G401.6 (cell line): ENCODE data around the gene SPINK13.
"Not testable (repeated sequence)": the region's sequence is repeated elsewhere in the genome, so short reads cannot be mapped to it uniquely, and the experiment has no call there.

ENCODE experiments used
- FAIRE-seq: peaks from 2 replicates; lab custom pipeline; 2012; peaks lifted over from hg19 to GRCh38; lab: Jason Lieb, UNC

Gene SPINK13, protein sequence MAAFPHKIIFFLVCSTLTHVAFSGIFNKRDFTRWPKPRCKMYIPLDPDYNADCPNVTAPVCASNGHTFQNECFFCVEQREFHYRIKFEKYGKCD

DNA sequence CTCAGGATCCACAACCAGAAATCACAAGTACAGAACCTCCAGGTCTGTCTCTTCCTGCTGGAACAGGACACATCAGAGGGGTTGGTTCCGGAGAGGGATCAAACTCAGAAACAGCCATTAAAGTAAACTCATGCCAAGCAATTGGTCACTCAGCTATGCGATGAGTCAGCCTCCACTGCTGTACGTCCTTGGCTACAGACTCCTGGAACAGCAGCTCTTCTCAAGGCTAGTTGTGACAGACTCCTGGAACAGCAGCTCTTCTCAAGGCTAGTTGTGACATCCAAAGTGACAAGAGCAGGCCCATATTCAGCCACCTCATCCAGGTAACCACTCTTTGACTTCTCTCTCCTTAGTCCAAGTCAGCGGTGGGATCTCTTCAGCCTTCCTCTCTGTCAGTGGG, at the start of gene SPINK13:
Gene SPINK13, plus strand, starts transcription at position 229 of the 400 bp plus-strand sequence. CDS start 1,279 bp downstream, outside the sequence.
- FAIRE-seq: no peak

DNA sequence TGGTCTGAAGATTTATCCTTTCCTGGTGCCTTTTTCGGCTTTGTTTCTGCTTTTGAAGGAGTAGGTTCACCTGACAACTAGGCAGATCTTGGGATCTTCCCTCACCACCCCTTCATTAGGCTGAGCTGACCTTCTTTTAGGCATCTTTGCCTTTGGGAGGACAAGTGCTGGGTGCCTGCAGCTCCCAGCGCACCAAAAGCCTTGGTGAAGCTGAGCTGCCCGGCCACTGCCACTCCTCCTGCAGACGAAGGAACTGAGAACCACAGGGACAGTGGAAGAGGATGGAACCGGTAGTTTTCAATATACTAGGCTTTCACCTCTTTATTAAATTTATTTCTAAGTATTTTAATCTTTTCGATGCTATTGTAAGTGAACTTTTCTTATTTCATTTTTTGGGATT, 47.1 kb upstream of the SPINK13 start:
- FAIRE-seq: no peak

DNA sequence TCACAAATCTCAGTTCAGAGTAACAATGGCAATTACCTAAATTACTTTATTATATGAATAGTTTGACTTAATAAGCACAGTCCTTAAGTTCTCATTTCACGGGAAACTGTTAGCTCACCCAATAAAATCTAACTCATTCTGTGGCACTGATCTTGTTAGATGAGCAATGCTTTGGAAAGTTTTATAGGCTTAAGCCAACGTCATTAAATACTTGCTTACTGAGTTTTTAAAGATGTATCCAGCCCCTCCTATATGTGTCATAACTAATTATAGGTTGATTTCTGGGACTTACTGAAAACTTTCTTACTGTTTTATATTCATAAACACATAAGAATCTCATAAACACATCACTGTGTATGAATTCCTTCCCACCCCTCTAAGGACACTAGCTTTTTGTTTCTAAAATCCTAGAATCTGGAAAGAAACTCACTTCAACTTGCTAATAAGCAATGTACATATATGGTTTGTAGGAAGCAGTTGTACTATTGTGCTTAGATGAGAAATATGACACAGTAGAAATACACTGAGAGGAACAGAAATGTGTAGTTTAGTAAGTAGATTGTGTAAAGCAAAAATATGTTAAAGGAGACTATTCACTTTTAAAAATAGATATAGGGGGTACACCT, 44.4 kb upstream of the SPINK13 start:
- no peak for FAIRE-seq

DNA sequence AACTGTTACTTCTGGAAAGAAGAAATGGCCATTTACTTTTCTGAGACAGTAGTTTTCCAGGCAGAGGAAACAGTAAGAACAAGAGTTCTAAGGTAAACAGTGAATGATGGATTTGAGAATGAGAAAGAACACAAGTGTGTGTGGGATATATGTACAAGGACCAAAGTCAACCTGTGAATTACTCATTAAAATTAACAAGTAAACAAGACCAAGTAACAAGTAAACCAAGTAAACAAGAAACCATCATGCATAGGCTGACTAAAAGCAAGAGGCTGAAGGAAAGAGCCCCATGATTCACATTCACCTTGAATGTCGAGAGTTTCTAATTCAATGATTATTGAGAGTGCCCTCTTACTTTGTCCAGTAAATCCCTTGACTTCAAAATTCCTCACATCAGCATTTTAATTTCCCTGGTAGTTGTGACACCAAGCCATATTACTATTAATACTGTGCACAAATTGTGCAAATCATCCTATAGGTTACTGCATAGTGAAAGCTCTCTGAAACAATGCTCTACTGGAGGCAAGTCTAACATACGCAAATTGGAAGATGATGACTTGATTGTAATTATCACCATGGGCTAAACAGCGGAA, 40.1 kb upstream of the SPINK13 start:
- no peak for FAIRE-seq

DNA sequence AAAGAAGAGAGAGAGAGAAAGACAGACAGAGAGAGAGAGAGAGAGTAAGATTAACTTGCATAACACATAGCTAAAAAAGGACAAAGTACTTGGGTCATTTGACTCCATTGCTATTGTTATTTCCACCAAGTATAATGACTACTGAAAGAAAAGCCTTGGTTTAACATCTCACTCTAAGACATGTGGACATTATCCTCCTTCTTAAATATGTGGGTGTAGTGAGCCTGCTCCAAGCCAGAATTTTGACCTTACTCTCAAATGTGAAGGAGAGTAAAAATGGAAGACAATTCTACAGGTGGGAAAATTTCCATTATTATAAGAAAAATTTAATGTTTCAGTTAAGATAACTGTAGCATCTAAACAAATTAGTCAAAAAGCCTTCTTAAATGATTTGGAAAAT, 38.8 kb upstream of the SPINK13 start:
- no peak for FAIRE-seq

DNA sequence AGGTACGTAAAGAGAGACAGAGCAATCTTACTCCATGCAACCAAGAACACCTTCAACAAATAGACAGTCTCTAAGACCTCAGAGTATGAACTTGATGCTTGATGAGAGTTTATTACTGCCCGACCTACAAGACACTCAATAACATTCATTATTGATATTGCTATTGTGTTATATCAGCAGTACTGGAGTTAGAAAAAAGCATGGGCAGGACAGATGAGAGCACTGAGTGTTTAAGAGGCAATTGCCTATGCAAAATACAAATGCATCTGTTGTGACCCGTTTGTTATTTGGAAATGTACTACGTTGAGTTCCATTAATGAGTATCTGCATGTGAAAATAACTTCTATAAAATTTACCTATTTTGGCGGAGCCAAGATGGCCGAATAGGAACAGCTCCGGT, 38.4 kb upstream of the SPINK13 start:
- no peak for FAIRE-seq

DNA sequence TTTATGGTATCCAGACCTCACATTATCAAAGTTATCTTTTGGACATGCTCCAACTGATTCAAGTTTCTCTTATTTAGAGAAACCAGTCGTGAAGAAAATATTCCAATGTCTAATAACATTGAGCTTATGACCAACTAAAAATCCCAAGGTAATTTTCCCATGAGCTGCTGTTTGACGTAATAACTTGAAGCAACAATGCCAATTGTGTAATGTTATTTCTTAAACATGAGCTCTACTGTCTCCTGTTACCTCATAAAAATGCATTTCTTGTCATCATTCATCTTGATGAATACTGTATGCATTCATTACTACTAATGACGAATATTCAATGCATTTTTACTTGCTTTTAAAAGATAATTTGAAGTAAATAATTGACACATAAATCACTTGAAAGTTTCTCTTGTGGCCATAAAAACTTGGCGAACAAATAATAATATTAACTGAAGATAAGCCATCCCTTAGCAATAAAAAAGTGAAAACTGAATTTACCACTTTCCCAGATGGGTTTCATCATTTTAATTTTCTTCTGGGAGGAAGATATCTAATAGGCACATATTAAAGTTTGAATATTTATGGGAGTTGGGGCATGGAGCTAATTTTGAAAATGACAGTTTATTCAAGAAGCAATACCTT, 30.7 kb upstream of the SPINK13 start:
- no peak for FAIRE-seq

DNA sequence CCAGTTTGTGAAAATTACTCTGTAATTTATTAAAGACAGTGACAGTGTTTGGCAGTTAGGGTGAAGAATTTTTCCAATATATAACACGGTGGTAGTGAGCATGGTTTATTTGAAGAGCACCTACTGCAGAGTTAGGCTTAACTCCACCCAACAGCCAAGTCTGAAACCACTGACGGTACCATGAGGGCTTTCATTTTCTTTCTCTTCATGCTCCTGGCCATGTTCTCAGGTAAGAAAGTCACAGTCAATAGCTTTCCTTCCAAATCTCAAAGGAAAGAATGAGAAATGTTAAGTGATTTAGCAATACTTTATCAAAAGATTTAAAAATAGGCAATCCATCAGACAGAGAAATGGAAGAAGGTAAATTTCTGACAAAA, 30.2 kb upstream of the SPINK13 start, which contains the start of gene MARCOL:
Gene MARCOL, plus strand, starts transcription at position 108 of the 377 bp plus-strand sequence. Its CDS starts 73 bp downstream, at position 181.
- no peak for FAIRE-seq

DNA sequence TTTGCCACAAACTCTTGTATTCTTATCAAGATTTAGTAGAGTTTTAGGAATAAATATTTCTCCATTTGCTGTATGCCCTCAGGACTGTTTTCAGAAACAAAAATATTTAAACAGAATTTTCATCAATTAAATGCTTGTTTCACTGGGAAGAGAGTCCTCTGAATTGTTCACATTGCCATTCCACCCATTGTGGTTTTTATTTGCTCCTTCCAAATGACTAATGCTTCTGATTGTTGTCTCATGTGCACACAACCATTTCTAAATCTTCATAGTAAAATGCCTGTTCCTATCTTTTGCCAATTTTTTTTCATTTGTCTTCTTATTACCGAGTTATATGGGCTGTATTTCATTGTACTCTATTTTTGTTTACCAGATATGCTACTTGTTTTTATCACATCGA, 19.7 kb upstream of the SPINK13 start:
- no peak for FAIRE-seq

DNA sequence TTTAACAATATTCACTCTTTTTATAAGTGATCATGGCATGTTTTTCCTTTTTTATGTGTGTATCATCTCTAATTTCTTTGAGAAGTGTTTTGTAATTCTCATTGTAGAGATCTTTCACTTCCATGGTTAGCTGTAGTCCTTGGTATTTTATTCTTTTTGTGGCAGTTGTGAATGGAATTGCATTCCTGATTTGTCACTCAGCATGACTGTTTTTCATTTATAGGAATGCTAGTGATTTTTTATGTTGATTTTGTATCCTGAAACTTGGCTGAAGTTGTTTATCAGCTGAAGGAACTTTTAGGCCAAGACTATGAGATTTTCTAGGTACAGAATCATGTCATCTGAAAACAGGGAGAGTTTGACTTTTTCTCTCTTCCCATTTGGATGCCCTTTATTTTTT, 13.1 kb upstream of the SPINK13 start:
- no peak for FAIRE-seq

DNA sequence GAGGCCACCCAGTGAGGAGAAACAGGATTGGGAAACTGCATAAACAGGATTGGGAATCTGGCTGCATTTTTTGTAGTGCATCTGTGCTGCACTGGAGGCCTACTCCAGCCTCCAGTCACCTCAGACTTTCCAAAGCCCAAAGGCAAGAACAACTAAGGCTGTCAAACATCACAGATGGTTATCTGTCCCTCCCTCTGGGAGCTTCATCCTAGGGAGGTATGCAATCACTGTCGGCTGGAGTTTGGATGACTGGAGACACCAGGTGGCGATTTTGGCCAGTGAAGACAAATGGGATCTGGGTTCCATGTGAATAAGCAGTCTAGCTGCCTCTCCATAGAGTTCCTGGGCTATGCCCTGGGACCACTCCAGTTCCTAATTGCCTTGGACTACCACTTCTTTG, 9.3 kb upstream of the SPINK13 start:
- no peak for FAIRE-seq

DNA sequence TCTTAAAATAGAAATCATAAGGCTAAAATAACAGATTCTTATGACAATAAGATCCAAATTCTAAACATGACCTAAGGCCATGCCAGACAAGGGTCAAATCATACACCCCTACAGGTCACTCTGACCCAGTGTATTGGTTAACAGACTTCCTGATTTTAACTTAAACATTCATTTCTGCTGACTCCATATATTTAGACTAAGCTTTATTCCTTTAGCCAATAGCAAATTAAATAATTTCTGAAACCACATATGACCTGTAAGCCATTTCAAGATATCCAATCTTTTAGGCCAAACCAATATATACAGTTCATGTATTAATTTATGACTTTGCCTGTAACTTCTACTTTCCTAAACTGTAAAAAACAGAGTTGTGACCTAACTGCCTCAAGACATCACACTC, 7.4 kb upstream of the SPINK13 start:
- no peak for FAIRE-seq

DNA sequence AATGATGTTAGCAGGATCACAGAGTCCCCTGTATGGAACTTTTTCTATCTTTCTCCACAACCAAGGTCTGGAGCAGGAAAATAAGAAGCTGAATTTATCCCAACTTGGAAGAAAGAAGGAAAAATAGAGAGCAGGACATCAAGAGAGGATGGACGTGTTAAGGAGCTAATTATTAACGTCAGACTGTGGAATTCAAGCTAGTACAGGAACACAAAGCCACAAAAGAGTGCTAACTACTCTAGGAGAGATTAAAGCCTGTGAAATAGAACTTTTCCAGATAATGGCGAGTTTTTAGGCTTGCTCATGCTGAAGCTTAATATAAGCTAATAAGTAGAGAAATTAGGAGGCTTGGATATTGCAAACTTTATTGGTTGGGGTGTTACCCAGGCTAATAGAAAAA, 632 bp upstream of the SPINK13 start:
- FAIRE-seq: no peak

DNA sequence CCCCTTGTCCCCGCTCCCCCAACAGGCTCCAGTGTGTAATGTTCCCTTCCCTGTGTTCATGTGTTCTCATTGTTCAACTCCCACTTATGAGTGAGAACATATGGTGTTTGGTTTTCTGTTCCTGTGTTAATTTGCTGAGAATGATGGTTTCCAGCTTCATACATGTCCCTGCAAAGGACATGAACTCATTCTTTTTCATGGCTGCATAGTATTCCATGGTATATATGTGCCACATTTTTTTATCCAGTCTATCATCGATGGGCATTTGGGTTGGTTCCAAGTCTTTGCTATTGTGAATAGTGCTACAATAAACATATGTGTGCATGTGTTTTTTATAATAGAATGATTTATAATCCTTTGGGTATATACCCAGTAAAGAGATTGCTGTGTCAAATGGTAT, 6.5 kb downstream of the SPINK13 start:
- FAIRE-seq: not testable (repeated sequence)

DNA sequence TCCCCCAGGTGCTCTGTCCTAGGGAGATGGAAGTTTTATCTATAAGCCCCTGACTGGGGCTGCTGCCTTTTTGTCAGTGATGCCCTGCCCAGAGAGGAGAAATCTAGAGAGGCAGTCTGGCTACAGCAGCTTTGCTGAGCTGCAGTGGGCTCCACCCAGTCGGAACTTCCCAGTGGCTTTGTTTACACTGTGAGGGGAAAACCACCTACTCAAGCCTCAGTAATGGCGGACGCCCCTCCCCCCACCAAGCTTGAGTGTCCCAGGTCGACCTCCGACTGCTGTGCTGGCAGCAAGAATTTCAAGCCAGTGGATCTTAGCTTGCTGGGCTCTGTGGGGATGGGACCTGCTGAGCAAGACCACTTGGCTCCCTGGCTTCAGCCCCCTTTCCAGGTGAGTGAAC, 12.3 kb downstream of the SPINK13 start:
- FAIRE-seq: not testable (repeated sequence)

DNA sequence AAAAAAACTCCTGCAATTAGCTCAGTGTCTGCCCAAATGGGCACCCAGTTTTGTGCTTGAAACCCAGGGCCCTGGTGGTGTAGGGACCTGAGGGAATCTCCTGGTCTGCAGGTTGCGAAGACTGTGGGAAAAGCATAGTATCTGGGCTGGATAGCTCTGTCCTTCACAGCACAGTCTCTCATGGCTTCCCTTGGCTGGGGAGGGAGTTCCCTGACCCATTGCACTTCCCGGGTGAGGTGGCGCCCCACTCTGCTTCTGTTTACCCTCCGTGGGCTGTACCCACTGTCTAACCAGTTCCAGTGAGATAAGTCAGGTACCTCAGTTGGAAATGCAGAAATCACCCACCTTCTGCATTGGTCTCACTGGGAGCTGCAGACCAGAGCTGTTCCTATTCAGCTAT, 12.7 kb downstream of the SPINK13 start:
- FAIRE-seq: not testable (repeated sequence)

DNA sequence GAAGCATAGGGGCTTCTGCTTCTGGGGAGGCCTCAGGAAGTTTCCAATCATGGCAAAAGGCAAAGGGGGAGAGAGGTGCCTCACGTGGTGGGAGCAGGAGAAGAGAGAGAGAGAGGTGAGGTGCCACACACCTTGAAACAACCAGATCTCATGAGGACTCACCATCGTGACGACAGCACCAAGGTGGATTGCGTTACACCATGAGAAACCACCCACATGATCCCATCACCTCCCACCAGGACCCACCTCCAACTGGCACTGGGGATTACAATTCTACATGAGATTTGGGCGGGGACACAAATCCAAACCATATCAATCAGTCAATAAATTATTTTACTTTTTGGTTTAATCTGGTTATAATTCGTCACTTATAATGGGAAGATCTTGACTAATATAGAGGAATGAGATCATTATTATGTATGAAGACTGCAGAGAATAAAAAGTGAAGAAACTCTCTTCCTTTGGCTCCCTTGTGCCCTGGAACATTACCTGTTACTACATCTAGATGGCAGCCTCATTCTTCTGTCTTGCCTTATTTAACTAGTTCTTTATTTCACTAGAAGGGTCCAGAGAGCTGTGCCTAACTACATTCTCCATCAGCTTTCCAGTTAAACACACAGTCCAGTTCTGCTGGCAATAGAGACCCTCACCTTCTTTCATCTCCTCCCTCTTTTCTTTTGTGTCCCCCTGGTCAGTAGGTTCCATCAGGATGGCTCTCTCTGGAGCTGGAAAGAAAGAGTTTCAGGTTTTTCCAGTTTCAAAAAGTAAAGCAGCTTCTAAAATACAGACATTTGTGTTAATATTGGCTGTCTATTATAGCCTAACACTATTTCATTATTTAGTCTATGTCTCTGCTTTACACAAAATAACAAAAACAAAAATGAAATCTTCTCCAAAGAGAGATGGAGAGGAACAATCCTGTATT, 21.9 kb downstream of the SPINK13 start:
- no peak for FAIRE-seq

DNA sequence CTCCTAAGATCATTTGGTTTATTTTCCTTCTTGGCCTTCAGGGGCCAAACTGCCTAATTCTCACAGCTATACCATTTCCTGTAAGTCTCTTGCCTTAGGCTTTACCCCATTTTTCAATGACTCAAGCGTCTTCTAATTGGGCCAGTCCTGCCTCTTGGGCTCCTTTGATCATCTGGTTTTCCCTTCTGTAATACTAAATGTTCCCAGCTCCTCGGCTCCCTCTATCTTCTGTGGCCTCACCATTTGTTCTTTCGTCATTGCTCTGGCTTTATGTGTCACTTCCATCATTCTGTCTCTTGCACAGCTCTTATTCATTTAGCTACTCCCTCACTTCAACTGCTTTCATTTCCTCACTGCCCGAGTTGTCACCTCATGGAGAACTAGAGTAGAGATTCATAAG, 29.1 kb downstream of the SPINK13 start:
- no peak for FAIRE-seq

DNA sequence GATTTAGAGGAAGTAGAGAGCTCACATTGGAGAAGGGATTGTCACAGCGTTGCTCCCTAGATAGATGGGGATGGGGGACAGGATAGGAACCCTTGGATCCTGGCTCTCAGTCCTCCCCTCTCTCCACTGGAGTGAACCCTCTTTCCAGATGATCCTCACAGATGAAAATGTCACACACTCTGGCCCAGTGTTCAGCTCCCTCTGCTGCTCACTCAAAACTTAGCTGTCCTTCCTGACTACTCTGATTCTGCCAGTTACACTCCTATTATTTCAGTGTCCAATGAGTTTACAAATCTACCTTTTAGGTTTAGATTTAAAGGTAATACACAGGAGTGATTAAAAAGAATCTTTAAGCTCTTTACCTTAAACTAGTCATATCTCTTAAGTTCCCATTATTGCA, 37.9 kb downstream of the SPINK13 start:
- no peak for FAIRE-seq

DNA sequence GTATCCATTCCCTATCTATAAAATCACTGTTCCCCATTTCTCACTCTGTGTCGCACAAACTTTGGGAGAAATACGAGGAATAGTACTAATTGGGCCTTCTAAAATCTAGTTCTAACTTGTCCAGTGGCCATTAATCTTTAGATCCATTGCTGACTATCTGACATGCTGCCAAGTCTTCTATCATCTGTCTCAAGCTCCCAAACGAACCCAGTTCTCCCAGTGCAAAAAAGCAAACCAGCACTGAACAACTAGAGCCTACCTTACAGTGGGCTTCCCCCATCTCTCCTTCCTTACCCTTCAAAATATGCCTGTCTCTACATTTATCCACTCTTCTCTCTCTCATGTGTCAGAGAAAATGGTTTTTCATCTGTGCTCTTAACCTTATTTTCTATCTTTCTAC, 40.4 kb downstream of the SPINK13 start:
- no peak for FAIRE-seq

DNA sequence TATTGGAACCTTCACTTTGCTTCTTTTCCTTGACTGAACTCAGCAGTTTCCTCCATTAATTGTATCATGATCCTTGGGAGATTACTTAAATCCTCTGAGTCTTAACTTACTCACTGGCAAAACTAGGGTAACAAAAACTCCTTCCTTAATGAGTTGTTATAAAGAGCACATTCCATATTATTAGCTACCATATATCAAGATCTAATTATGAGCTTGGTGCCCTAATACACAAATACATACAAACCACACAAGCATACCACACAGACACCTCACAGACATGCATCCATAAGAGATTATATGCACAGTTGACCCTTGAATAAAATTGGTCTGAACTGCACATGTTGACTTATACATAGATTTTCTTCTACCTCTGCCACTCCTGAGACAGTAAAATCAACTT, 41.2 kb downstream of the SPINK13 start:
- FAIRE-seq: no peak

DNA sequence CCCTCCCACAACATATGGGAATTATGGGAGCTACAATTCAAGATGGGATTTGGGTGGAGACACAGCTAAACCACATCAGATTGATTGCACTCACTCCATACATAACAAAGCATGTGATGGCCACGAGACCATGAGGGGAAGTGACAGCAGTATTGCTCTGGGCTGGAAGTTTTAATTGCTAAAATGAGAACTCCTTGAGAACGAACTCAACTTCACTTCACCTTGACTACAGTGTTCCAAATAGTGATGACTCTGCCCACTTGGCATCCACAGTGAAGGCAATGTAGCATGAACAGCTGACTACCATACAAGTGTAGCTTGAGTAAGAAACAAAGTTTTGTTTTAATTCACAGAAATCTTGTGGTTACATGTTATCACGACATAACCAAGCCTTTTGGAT, 42.9 kb downstream of the SPINK13 start:
- FAIRE-seq: no peak

DNA sequence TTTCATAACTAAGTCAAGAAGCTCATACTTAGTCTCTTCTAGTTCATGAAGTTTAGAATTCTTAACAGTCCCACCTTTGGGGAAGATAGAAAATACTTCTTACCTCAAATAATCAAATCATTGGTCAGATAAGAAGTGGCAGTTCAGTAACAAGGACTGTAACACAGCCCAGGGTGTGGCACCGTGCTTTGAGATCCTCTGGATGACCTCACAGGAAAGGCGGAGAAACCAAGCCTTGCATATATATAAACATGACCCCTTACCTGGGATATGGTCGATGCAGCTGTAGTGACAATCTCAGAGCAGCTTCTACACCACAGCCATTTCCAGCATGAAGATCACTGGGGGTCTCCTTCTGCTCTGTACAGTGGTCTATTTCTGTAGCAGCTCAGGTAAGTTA, 43.6 kb downstream of the SPINK13 start, which contains the start of gene SPINK7:
Gene SPINK7, plus strand, starts transcription at position 271 of the 400 bp plus-strand sequence. Its CDS starts 61 bp downstream, at position 332.
- FAIRE-seq: no peak
